HG03103 (cell line): ENCODE results near the gene CLEC4F.

Experiments
- ATAC-seq: cut with Tn5 transposase; IDR thresholded peaks from one replicate; pipeline ENCODE4 v1.9.1; 2021; ENCODE audit warnings: low read depth; ENCODE audit not compliant: unreplicated experiment

Gene CLEC4F

GRCh38 chr2:70759446-70759845 lies 61.0 kb downstream of the CLEC4F start:
- no peak for ATAC-seq
